HEK293 (cell line): ENCODE results near the gene PIP4K2B.
A peak's percentile ranks its signal among the peaks of the same experiment; 100 is the strongest.

Experiments
- HIC1 ChIP-seq: fragments of 450-650 bp; formaldehyde crosslinking; IDR thresholded peaks from 2 replicates; pipeline ENCODE4 v1.5.1; 2016; ENCODE audit warnings: missing biosample characterization, missing genetic modification characterization
- ZBTB1 ChIP-seq: fragments of 450-650 bp; formaldehyde crosslinking; IDR thresholded peaks from 2 replicates; pipeline ENCODE4 v1.5.1; 2016; ENCODE audit warnings: missing biosample characterization, missing genetic modification characterization
- ZBTB10 ChIP-seq: fragments of 450-650 bp; formaldehyde crosslinking; IDR thresholded peaks from 2 replicates; pipeline ENCODE4 v1.5.1; 2016; ENCODE audit warnings: missing biosample characterization, missing genetic modification characterization
- ZNF121 ChIP-seq: fragments of 450-650 bp; formaldehyde crosslinking; IDR thresholded peaks from 2 replicates; pipeline ENCODE4 v1.5.1; 2016; ENCODE audit warnings: missing biosample characterization, missing genetic modification characterization
- ZNF596 ChIP-seq: fragments of 450-650 bp; IDR thresholded peaks from 2 replicates; pipeline ENCODE4 v1.5.0; 2018; ENCODE audit warnings: missing biosample characterization, mild to moderate bottlenecking, missing genetic modification characterization, moderate library complexity
- ZNF692 ChIP-seq: fragments of 450-650 bp; formaldehyde crosslinking; IDR thresholded peaks from 2 replicates; pipeline ENCODE4 v1.5.1; 2016; ENCODE audit warnings: missing biosample characterization, missing genetic modification characterization
- ZNF701 ChIP-seq: fragments of 450-650 bp; formaldehyde crosslinking; IDR thresholded peaks from 2 replicates; pipeline ENCODE4 v1.5.1; 2016; ENCODE audit warnings: missing biosample characterization, missing genetic modification characterization
- ZNF791 ChIP-seq: fragments of 450-650 bp; formaldehyde crosslinking; IDR thresholded peaks from 2 replicates; pipeline ENCODE4 v1.5.1; 2016; ENCODE audit warnings: missing biosample characterization, missing genetic modification characterization
- TF ChIP-seq, protein P1 (sequence below): fragments of 450-650 bp; formaldehyde crosslinking; IDR thresholded peaks from 2 replicates; pipeline ENCODE4 v1.5.1; 2016; ENCODE audit warnings: missing biosample characterization, missing genetic modification characterization, low read depth
- TF ChIP-seq, protein P2 (sequence below): fragments of 450-650 bp; formaldehyde crosslinking; IDR thresholded peaks from 2 replicates; pipeline ENCODE4 v1.5.1; 2016; ENCODE audit warnings: missing biosample characterization, missing genetic modification characterization
- TF ChIP-seq, protein P3 (sequence below): fragments of 450-650 bp; formaldehyde crosslinking; IDR thresholded peaks from 2 replicates; pipeline ENCODE4 v1.5.1; 2016; ENCODE audit warnings: missing biosample characterization, missing genetic modification characterization, borderline replicate concordance
- TF ChIP-seq, protein P4 (sequence below): fragments of 450-650 bp; formaldehyde crosslinking; IDR thresholded peaks from 2 replicates; pipeline ENCODE4 v1.5.1; 2016; ENCODE audit warnings: missing biosample characterization, missing genetic modification characterization
- TF ChIP-seq, protein P5 (sequence below): fragments of 450-650 bp; formaldehyde crosslinking; IDR thresholded peaks from 2 replicates; pipeline ENCODE4 v1.5.1; 2016; ENCODE audit warnings: missing biosample characterization, missing genetic modification characterization

The PIP4K2B gene

DNA sequence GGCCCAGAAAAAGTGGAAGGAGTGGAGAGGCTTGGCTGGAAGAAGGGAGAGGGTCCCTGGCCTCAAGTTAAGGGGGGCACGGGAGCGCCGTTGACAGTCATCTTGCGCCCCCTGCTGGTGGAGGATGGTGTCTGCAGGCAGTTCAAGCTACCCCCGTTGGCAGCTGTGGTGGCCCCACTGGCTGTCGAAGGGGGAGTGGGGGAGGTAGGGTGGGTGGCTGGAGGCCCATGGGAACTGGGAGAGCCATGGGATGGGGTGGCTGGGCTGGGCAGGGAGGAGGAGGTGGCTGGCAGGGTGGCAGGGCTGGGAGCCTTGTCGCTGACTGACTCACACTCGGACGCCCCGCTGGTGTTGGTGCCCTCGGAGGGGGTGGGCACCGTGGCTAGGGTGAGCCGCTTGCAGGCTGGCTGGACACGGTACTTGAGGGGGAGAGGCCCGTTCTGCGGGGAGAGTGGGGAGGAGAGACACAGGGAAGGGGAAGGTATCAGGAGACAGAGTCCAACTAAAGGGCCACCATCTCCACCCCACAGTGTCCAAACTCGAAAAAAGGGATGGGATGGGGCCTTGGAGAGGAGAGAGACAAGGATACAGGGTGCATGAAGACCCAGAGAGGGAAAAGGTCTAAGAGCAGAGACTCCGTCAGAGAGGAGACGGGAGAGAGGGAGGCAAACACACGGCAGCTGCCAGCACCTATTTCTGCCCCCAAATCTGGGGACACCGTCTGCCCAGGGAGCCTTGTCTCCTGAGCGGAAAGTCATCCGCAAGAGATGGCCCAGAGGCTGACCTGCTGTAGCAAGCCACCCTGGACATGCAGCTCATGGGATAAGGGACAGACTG lies 64.0 kb downstream of the PIP4K2B start (continued):
- TF ChIP-seq, protein P1, sequence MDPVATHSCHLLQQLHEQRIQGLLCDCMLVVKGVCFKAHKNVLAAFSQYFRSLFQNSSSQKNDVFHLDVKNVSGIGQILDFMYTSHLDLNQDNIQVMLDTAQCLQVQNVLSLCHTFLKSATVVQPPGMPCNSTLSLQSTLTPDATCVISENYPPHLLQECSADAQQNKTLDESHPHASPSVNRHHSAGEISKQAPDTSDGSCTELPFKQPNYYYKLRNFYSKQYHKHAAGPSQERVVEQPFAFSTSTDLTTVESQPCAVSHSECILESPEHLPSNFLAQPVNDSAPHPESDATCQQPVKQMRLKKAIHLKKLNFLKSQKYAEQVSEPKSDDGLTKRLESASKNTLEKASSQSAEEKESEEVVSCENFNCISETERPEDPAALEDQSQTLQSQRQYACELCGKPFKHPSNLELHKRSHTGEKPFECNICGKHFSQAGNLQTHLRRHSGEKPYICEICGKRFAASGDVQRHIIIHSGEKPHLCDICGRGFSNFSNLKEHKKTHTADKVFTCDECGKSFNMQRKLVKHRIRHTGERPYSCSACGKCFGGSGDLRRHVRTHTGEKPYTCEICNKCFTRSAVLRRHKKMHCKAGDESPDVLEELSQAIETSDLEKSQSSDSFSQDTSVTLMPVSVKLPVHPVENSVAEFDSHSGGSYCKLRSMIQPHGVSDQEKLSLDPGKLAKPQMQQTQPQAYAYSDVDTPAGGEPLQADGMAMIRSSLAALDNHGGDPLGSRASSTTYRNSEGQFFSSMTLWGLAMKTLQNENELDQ (tag by site-specific recombination) = no peak
- TF ChIP-seq HIC1 (tag by site-specific recombination) (peak; percentile 93), ZNF121 (tag by site-specific recombination) (no peak), ZNF701 (tag by site-specific recombination) (no peak), ZNF692 (tag by site-specific recombination) (peak; percentile 93), ZBTB10 (tag by site-specific recombination) (peak; percentile 85), ZNF596 (tag by site-specific recombination) (no peak), ZNF791 (no peak), ZBTB1 (tag by site-specific recombination) (no peak)
- TF ChIP-seq, protein P2, sequence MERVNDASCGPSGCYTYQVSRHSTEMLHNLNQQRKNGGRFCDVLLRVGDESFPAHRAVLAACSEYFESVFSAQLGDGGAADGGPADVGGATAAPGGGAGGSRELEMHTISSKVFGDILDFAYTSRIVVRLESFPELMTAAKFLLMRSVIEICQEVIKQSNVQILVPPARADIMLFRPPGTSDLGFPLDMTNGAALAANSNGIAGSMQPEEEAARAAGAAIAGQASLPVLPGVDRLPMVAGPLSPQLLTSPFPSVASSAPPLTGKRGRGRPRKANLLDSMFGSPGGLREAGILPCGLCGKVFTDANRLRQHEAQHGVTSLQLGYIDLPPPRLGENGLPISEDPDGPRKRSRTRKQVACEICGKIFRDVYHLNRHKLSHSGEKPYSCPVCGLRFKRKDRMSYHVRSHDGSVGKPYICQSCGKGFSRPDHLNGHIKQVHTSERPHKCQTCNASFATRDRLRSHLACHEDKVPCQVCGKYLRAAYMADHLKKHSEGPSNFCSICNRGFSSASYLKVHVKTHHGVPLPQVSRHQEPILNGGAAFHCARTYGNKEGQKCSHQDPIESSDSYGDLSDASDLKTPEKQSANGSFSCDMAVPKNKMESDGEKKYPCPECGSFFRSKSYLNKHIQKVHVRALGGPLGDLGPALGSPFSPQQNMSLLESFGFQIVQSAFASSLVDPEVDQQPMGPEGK = peak; percentile 92
- TF ChIP-seq, protein P3, sequence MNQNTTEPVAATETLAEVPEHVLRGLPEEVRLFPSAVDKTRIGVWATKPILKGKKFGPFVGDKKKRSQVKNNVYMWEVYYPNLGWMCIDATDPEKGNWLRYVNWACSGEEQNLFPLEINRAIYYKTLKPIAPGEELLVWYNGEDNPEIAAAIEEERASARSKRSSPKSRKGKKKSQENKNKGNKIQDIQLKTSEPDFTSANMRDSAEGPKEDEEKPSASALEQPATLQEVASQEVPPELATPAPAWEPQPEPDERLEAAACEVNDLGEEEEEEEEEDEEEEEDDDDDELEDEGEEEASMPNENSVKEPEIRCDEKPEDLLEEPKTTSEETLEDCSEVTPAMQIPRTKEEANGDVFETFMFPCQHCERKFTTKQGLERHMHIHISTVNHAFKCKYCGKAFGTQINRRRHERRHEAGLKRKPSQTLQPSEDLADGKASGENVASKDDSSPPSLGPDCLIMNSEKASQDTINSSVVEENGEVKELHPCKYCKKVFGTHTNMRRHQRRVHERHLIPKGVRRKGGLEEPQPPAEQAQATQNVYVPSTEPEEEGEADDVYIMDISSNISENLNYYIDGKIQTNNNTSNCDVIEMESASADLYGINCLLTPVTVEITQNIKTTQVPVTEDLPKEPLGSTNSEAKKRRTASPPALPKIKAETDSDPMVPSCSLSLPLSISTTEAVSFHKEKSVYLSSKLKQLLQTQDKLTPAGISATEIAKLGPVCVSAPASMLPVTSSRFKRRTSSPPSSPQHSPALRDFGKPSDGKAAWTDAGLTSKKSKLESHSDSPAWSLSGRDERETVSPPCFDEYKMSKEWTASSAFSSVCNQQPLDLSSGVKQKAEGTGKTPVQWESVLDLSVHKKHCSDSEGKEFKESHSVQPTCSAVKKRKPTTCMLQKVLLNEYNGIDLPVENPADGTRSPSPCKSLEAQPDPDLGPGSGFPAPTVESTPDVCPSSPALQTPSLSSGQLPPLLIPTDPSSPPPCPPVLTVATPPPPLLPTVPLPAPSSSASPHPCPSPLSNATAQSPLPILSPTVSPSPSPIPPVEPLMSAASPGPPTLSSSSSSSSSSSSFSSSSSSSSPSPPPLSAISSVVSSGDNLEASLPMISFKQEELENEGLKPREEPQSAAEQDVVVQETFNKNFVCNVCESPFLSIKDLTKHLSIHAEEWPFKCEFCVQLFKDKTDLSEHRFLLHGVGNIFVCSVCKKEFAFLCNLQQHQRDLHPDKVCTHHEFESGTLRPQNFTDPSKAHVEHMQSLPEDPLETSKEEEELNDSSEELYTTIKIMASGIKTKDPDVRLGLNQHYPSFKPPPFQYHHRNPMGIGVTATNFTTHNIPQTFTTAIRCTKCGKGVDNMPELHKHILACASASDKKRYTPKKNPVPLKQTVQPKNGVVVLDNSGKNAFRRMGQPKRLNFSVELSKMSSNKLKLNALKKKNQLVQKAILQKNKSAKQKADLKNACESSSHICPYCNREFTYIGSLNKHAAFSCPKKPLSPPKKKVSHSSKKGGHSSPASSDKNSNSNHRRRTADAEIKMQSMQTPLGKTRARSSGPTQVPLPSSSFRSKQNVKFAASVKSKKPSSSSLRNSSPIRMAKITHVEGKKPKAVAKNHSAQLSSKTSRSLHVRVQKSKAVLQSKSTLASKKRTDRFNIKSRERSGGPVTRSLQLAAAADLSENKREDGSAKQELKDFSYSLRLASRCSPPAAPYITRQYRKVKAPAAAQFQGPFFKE = no peak
- TF ChIP-seq, protein P4, sequence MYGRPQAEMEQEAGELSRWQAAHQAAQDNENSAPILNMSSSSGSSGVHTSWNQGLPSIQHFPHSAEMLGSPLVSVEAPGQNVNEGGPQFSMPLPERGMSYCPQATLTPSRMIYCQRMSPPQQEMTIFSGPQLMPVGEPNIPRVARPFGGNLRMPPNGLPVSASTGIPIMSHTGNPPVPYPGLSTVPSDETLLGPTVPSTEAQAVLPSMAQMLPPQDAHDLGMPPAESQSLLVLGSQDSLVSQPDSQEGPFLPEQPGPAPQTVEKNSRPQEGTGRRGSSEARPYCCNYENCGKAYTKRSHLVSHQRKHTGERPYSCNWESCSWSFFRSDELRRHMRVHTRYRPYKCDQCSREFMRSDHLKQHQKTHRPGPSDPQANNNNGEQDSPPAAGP (tag by site-specific recombination) = peak; percentile 71; the same call in 1 of the 2 replicates
- TF ChIP-seq, protein P5, sequence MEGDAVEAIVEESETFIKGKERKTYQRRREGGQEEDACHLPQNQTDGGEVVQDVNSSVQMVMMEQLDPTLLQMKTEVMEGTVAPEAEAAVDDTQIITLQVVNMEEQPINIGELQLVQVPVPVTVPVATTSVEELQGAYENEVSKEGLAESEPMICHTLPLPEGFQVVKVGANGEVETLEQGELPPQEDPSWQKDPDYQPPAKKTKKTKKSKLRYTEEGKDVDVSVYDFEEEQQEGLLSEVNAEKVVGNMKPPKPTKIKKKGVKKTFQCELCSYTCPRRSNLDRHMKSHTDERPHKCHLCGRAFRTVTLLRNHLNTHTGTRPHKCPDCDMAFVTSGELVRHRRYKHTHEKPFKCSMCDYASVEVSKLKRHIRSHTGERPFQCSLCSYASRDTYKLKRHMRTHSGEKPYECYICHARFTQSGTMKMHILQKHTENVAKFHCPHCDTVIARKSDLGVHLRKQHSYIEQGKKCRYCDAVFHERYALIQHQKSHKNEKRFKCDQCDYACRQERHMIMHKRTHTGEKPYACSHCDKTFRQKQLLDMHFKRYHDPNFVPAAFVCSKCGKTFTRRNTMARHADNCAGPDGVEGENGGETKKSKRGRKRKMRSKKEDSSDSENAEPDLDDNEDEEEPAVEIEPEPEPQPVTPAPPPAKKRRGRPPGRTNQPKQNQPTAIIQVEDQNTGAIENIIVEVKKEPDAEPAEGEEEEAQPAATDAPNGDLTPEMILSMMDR (tag by site-specific recombination) = peak; percentile 92
